Cardiac fibroblast (primary cell): ENCODE results near the gene ST6GALNAC6.

ENCODE experiments used
- DNase-seq, 2 donors: peaks; one replicate each; pipeline versions ENCODE4 v3.0.0 to v3.0.0-alpha.2; 2010; ENCODE audit warnings: low read depth in 2 of 2
- H3K4me3 ChIP-seq, 2 donors: replicated peaks in 1 of 2; 1 replicate in 1 of 2; 2 replicates in 1 of 2; pipeline ENCODE4 v1.5.1; 2011; ENCODE audit warnings: low read depth in 2 of 2, low read length in 2 of 2, mild to moderate bottlenecking in 2 of 2, moderate library complexity in 1 of 2
- TF ChIP-seq, protein P1 (sequence below): IDR thresholded peaks from one replicate; pipeline ENCODE4 v1.5.1; 2011; ENCODE audit warnings: low read depth, mild to moderate bottlenecking, low read length, inconsistent platforms

Gene ST6GALNAC6

GRCh38 chr9:127862075-127863011 is 37.1 kb downstream of the ST6GALNAC6 start:
- TF ChIP-seq, protein P1, sequence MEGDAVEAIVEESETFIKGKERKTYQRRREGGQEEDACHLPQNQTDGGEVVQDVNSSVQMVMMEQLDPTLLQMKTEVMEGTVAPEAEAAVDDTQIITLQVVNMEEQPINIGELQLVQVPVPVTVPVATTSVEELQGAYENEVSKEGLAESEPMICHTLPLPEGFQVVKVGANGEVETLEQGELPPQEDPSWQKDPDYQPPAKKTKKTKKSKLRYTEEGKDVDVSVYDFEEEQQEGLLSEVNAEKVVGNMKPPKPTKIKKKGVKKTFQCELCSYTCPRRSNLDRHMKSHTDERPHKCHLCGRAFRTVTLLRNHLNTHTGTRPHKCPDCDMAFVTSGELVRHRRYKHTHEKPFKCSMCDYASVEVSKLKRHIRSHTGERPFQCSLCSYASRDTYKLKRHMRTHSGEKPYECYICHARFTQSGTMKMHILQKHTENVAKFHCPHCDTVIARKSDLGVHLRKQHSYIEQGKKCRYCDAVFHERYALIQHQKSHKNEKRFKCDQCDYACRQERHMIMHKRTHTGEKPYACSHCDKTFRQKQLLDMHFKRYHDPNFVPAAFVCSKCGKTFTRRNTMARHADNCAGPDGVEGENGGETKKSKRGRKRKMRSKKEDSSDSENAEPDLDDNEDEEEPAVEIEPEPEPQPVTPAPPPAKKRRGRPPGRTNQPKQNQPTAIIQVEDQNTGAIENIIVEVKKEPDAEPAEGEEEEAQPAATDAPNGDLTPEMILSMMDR = no peak
- peak in 1 of 2 donors; percentile 46 for DNase-seq
- H3K4me3 ChIP-seq = no peak overlapping the region

DNA sequence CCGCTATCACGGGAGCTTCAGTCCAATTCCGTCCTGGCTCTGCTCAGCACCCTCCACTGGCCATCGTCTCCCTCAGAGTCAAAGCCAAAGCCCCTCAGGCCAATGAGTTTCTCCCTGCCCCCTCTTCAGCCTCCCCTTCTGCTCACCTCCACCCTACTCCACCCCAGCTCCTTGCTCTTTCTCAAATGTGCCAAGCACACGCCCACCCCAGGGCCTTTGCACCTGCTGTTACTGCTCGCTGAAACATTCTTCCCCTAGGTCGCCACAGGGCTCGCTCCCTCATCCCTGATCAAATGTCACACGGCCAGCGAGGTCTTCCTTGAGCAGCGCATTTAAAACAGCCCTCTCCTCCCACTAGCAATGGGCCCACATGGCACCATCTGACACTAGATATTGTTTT is 38.6 kb downstream of the ST6GALNAC6 start:
- TF ChIP-seq, protein P1 = no peak
- H3K4me3 ChIP-seq = no peak overlapping the region
- no peak for DNase-seq

DNA sequence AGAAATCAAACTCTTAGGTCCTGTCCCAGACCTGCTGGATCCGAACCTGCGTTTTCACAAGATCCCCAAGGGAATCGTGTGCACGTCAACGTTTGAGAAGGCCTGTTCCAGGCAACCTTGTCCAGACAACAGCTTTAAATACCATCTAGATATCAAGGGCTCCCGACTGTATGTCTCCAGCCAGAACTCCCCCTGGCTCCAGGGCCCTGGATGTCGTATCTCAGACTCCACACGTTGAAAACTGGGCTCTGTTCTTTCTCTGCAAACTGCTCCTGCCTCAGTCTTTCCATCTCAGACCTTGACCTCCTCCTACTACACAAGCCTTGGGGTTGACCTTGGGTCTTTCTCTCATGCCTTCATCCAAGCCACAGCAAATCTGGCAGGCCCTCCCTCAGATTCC is 39.1 kb downstream of the ST6GALNAC6 start:
- TF ChIP-seq, protein P1 = no peak
- H3K4me3 ChIP-seq = no peak overlapping the region
- peak in 1 of 2 donors; percentile 78 for DNase-seq

- TF ChIP-seq, protein P1 = no peak
- H3K4me3 ChIP-seq = no peak overlapping the region
- DNase-seq = peak; percentile 57 to 67
Measured at GRCh38 chr9:127858041-127858512, 41.3 kb downstream of the ST6GALNAC6 start.

GRCh38 chr9:127857278-127857677 is 42.1 kb downstream of the ST6GALNAC6 start:
- no peak for DNase-seq
- TF ChIP-seq, protein P1 = no peak
- H3K4me3 ChIP-seq = no peak overlapping the region

DNA sequence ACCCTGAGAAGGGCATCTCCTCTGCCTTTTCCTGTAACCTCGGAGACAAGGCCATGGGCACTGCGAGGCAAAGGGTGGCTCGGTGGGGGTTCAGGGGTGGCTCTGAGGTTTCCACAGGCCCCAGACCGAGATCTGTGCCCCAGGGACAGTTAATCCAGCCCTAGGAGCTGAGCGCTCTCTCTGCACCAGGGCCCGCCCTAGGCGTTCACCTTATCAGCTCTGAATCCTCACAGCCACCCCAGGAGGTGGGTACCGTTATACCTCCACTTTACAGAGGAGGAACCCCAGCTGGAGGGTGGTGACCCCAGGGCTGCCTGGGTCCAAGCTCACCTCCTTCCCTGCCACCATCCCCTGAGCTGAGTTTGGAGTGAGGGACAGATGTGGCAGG is 42.7 kb downstream of the ST6GALNAC6 start:
- DNase-seq = no peak
- TF ChIP-seq, protein P1 = no peak
- H3K4me3 ChIP-seq = no peak overlapping the region
